Liver (tissue), 3 donors: ENCODE results near the gene CHRNA7.

Source experiments
- EGR1 ChIP-seq, 2 donors: IDR thresholded peaks; 2 replicates each; pipeline ENCODE4 v1.6.1; 2016 to 2018; ENCODE audit warnings: antibody characterized with exemption in 2 of 2, low read depth in 2 of 2
- FOXA2 ChIP-seq: IDR thresholded peaks from 2 replicates; pipeline ENCODE4 v1.6.1; 2016; ENCODE audit warnings: antibody characterized with exemption
- NR2F2 ChIP-seq: IDR thresholded peaks from 2 replicates; pipeline ENCODE4 v1.6.1; 2016; ENCODE audit warnings: antibody characterized with exemption
- REST ChIP-seq: IDR thresholded peaks from 2 replicates; pipeline ENCODE4 v1.6.1; 2016; ENCODE audit warnings: antibody characterized with exemption, mild to moderate bottlenecking
- TAF1 ChIP-seq: conservative IDR thresholded peaks from 2 replicates; pipeline ENCODE4 v1.6.1; 2016; ENCODE audit warnings: antibody characterized with exemption, mild to moderate bottlenecking
- TF ChIP-seq, protein P1 (sequence below): fragments of 150-350 bp; IDR thresholded peaks from 2 replicates; pipeline ENCODE4 v1.5.1; 2017; ENCODE audit warnings: improper control_type of control experiment, low read depth, low read length; ENCODE audit not compliant: missing input control
- donor health status: healthy.
- donor health status: healthy.

- TF ChIP-seq, protein P1, sequence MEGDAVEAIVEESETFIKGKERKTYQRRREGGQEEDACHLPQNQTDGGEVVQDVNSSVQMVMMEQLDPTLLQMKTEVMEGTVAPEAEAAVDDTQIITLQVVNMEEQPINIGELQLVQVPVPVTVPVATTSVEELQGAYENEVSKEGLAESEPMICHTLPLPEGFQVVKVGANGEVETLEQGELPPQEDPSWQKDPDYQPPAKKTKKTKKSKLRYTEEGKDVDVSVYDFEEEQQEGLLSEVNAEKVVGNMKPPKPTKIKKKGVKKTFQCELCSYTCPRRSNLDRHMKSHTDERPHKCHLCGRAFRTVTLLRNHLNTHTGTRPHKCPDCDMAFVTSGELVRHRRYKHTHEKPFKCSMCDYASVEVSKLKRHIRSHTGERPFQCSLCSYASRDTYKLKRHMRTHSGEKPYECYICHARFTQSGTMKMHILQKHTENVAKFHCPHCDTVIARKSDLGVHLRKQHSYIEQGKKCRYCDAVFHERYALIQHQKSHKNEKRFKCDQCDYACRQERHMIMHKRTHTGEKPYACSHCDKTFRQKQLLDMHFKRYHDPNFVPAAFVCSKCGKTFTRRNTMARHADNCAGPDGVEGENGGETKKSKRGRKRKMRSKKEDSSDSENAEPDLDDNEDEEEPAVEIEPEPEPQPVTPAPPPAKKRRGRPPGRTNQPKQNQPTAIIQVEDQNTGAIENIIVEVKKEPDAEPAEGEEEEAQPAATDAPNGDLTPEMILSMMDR: no peak
- TF ChIP-seq TAF1: no peak
- TF ChIP-seq REST: no peak
- TF ChIP-seq EGR1 (IDR thresholded peaks at IDR 0.05; ENCODE audit: low read depth in 2 of 2): no peak
- no peak for TF ChIP-seq NR2F2
- TF ChIP-seq FOXA2: no peak
Observed at GRCh38 chr15:32135335-32135734, 105.0 kb downstream of the CHRNA7 start.
